ENCODE data around the gene SRPX2.

Gene SRPX2

DNA sequence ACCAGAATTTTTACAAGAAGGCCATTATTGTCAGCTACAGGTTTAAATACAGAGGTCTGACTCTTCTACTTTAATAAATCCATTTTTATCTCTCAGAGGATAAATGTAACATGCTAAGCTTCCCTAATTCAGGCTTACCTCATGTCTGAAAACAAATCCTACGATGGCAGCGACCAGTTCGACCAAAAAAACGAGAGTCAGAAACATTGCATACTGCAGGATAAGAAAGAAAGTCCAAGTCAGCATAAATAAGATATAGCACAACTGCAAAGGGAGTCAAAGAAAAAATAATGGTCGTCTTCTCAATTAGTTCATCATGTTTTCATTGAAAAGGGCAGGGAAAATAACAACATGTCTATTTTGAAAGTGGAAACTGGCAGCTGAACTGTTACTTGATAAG lies 9.0 kb upstream of the SRPX2 start:
- H3K27ac ChIP-seq (ENCODE audit: extremely low read depth, low read depth, low read length): no peak overlapping the region
- ChIA-PET CTCF (interaction anchor here (0.7 to 1.0 kb wide), 2 partner anchors 37 to 761 kb away, joined by 3 to 6 read pairs; no protein-coding TSS in a partner anchor), POLR2A (no interaction called here)
- no peaks in the 10 kb centered on the region for H3K4me1 ChIP-seq (ENCODE audit: control insufficient read depth, insufficient read depth, low read length)
- peaks cover 15 to 44% of the 10 kb centered on the region in 2 experiments for H3K36me3 ChIP-seq (ENCODE audit: control insufficient read depth in 2 of 2, insufficient read depth in 1 of 2, low read length in 2 of 2)
- no peak for TF ChIP-seq EGR2 (tag by site-specific recombination; IDR thresholded peaks at IDR 0.05; ENCODE audit: low read depth)
- TF ChIP-seq ZEB2 (tag by site-specific recombination; IDR thresholded peaks at IDR 0.05): no peak
- TF ChIP-seq, protein P1, sequence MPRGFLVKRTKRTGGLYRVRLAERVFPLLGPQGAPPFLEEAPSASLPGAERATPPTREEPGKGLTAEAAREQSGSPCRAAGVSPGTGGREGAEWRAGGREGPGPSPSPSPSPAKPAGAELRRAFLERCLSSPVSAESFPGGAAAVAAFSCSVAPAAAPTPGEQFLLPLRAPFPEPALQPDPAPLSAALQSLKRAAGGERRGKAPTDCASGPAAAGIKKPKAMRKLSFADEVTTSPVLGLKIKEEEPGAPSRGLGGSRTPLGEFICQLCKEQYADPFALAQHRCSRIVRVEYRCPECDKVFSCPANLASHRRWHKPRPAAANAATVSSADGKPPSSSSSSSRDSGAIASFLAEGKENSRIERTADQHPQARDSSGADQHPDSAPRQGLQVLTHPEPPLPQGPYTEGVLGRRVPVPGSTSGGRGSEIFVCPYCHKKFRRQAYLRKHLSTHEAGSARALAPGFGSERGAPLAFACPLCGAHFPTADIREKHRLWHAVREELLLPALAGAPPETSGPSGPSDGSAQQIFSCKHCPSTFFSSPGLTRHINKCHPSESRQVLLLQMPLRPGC (tag by site-specific recombination; IDR thresholded peaks at IDR 0.05): no peak
- TF ChIP-seq ZNF121 (tag by site-specific recombination; IDR thresholded peaks at IDR 0.05): no peak
- TF ChIP-seq RBAK (tag by site-specific recombination; IDR thresholded peaks at IDR 0.05): no peak
- TF ChIP-seq ZNF266 (tag by site-specific recombination; IDR thresholded peaks at IDR 0.05; ENCODE audit: low read depth): no peak
- no peak for TF ChIP-seq ZNF350 (tag by site-specific recombination; IDR thresholded peaks at IDR 0.05)
- no peak for TF ChIP-seq OVOL3 (tag by site-specific recombination; IDR thresholded peaks at IDR 0.05)
- TF ChIP-seq, protein P2, sequence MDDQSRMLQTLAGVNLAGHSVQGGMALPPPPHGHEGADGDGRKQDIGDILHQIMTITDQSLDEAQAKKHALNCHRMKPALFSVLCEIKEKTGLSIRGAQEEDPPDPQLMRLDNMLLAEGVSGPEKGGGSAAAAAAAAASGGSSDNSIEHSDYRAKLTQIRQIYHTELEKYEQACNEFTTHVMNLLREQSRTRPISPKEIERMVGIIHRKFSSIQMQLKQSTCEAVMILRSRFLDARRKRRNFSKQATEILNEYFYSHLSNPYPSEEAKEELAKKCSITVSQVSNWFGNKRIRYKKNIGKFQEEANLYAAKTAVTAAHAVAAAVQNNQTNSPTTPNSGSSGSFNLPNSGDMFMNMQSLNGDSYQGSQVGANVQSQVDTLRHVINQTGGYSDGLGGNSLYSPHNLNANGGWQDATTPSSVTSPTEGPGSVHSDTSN (CRISPR knock-in tag; IDR thresholded peaks at IDR 0.05): no peak
- TF ChIP-seq PRDM1 (tag by site-specific recombination; IDR thresholded peaks at IDR 0.05): no peak
- no peak for TF ChIP-seq ZNF76 (tag by site-specific recombination; IDR thresholded peaks at IDR 0.05; ENCODE audit: borderline replicate concordance, low read depth)
- TF ChIP-seq, protein P3, sequence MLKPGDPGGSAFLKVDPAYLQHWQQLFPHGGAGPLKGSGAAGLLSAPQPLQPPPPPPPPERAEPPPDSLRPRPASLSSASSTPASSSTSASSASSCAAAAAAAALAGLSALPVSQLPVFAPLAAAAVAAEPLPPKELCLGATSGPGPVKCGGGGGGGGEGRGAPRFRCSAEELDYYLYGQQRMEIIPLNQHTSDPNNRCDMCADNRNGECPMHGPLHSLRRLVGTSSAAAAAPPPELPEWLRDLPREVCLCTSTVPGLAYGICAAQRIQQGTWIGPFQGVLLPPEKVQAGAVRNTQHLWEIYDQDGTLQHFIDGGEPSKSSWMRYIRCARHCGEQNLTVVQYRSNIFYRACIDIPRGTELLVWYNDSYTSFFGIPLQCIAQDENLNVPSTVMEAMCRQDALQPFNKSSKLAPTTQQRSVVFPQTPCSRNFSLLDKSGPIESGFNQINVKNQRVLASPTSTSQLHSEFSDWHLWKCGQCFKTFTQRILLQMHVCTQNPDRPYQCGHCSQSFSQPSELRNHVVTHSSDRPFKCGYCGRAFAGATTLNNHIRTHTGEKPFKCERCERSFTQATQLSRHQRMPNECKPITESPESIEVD (tag by site-specific recombination; IDR thresholded peaks at IDR 0.05): no peak
- TF ChIP-seq, protein P4, sequence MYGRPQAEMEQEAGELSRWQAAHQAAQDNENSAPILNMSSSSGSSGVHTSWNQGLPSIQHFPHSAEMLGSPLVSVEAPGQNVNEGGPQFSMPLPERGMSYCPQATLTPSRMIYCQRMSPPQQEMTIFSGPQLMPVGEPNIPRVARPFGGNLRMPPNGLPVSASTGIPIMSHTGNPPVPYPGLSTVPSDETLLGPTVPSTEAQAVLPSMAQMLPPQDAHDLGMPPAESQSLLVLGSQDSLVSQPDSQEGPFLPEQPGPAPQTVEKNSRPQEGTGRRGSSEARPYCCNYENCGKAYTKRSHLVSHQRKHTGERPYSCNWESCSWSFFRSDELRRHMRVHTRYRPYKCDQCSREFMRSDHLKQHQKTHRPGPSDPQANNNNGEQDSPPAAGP (tag by site-specific recombination; IDR thresholded peaks at IDR 0.05): no peak
- TF ChIP-seq ZIC2 (tag by site-specific recombination; IDR thresholded peaks at IDR 0.05): no peak
- TF ChIP-seq SP7 (tag by site-specific recombination; IDR thresholded peaks at IDR 0.05): no peak
- TF ChIP-seq ZNF302 (tag by site-specific recombination; IDR thresholded peaks at IDR 0.05; ENCODE audit: low read depth): no peak
- TF ChIP-seq ZNF157 (tag by site-specific recombination; IDR thresholded peaks at IDR 0.05): no peak
- TF ChIP-seq BCL11A (tag by site-specific recombination; IDR thresholded peaks at IDR 0.05; ENCODE audit: low read depth): no peak
- no peak for TF ChIP-seq ZNF596 (tag by site-specific recombination; IDR thresholded peaks at IDR 0.05)
- H3K9me3 ChIP-seq (ENCODE audit: control insufficient read depth, insufficient read depth, low read depth, low read length): no peaks in the 10 kb centered on the region
- no peak overlapping the region for H3K4me3 ChIP-seq (ENCODE audit: low read depth, low read length)

DNA sequence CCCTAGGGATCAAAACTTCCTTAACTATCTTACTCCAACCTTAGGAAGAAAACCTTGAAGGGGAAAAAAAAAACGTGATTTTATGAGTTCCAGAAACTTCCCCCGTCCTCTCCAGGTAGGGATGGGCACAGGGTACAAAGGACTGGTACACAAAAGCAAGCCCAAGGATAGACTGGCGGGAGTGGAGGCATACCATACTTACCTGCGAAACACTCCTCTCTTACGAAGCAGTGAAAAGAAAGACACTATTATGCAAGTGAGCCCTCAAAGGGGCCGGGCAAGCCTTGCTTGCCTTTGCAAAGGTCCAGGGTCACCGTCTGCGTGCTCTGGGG lies 8.0 kb upstream of the SRPX2 start:
- POLR2A ChIA-PET: interaction anchor here (1.6 kb wide), 1 partner anchor 21 kb away, joined by 6 read pairs; no protein-coding TSS in a partner anchor

More for the DNA sequence above, 8.0 kb upstream of the SRPX2 start:
- Histone ChIP-seq H3K27ac (ENCODE audit: extremely low read depth, low read depth, low read length) (peak overlapping the region; percentile 67; the same call in 1 of the 2 replicates), H3K4me3 (ENCODE audit: low read depth, low read length) (peak overlapping the region; percentile 62), H3K9me3 (ENCODE audit: control insufficient read depth, insufficient read depth, low read depth, low read length) (no peaks in the 10 kb centered on the region), H3K4me1 (ENCODE audit: control insufficient read depth, insufficient read depth, low read length) (no peaks in the 10 kb centered on the region), H3K36me3 (ENCODE audit: control insufficient read depth in 2 of 2, insufficient read depth in 1 of 2, low read length in 2 of 2) (peaks cover 15 to 35% of the 10 kb centered on the region in 2 experiments)
- CTCF ChIA-PET: interaction anchor here (0.5 to 2.5 kb wide), 7 partner anchors 9 to 170 kb away, joined by 3 to 16 read pairs (median 5); no protein-coding TSS in a partner anchor
- TF ChIP-seq WT1 (tag by site-specific recombination; IDR thresholded peaks at IDR 0.05) (no peak), ZNF561 (tag by site-specific recombination; IDR thresholded peaks at IDR 0.05; ENCODE audit: borderline replicate concordance) (0 out of 2 replicates have a peak, but pooled peaks have one; percentile 3)

Measured in HEK293 (cell line).